HEK293 (cell line): ENCODE data around the gene HELQ.

Experiments used
- CTCF ChIA-PET: fragments of 350-600 bp; formaldehyde crosslinking; extraction: SDS; loops from one replicate; lab custom pipeline; 2021; ENCODE audit warnings: antibody characterized with exemption; lab: Yijun Ruan, JAX
- POLR2A ChIA-PET: fragments of 300-600 bp; formaldehyde crosslinking; extraction: SDS; loops from one replicate; lab custom pipeline; 2020; ENCODE audit warnings: antibody characterized with exemption, inconsistent platforms; lab: Yijun Ruan, JAX
- H3K27ac ChIP-seq: fragments of 200-500 bp; sonication (Bioruptor generic); 2 replicates; pipeline ENCODE4 v1.5.1; 2014; ENCODE audit warnings: low read depth, low read length, control low read depth, inconsistent platforms; ENCODE audit errors: extremely low read depth
- H3K36me3 ChIP-seq, 2 experiments: fragments of 200-500 bp in 1 of 2; sonication (Bioruptor generic) in 1 of 2; 1 replicate in 1 of 2; 2 replicates in 1 of 2; pipeline ENCODE4 v1.5.1; 2014 to 2017; ENCODE audit warnings: inconsistent platforms in 2 of 2, low read length in 2 of 2; ENCODE audit not compliant: control insufficient read depth in 2 of 2, insufficient read depth in 1 of 2
- H3K4me1 ChIP-seq: fragments of 200-500 bp; sonication (Bioruptor generic); 2 replicates; pipeline ENCODE4 v1.5.1; 2014; ENCODE audit warnings: mild to moderate bottlenecking, low read length, inconsistent platforms; ENCODE audit not compliant: control insufficient read depth, insufficient read depth
- H3K4me3 ChIP-seq: 2 replicates; pipeline ENCODE4 v1.5.1; 2011; ENCODE audit warnings: low read depth, mild to moderate bottlenecking, control low read depth, low read length, moderate library complexity
- H3K9me3 ChIP-seq: fragments of 200-500 bp; sonication (Bioruptor generic); 2 replicates; pipeline ENCODE4 v1.5.1; 2014; ENCODE audit warnings: low read depth, low read length, inconsistent platforms; ENCODE audit not compliant: control insufficient read depth, insufficient read depth
- BCL6B ChIP-seq: fragments of 450-650 bp; formaldehyde crosslinking; IDR thresholded peaks from 2 replicates; pipeline ENCODE4 v1.5.1; 2017; ENCODE audit warnings: missing biosample characterization, missing genetic modification characterization
- FEZF1 ChIP-seq: fragments of 450-650 bp; formaldehyde crosslinking; IDR thresholded peaks from 2 replicates; pipeline ENCODE4 v1.5.1; 2016; ENCODE audit warnings: missing biosample characterization, missing genetic modification characterization
- HOXD13 ChIP-seq: sonication (generic); formaldehyde crosslinking; IDR thresholded peaks from 2 replicates; pipeline ENCODE4 v1.8.0; 2022; ENCODE audit warnings: missing genetic modification reagents, borderline replicate concordance
- MYNN ChIP-seq: fragments of 450-650 bp; formaldehyde crosslinking; IDR thresholded peaks from 2 replicates; pipeline ENCODE4 v1.5.1; 2016; ENCODE audit warnings: missing biosample characterization, missing genetic modification characterization, borderline replicate concordance
- OSR2 ChIP-seq: fragments of 450-650 bp; formaldehyde crosslinking; IDR thresholded peaks from 2 replicates; pipeline ENCODE4 v1.5.1; 2016; ENCODE audit warnings: missing biosample characterization, missing genetic modification characterization
- SALL2 ChIP-seq: fragments of 450-650 bp; formaldehyde crosslinking; IDR thresholded peaks from 2 replicates; pipeline ENCODE4 v1.5.0; 2017; ENCODE audit warnings: missing biosample characterization, mild to moderate bottlenecking, missing genetic modification characterization, borderline replicate concordance
- SP2 ChIP-seq: fragments of 450-650 bp; formaldehyde crosslinking; IDR thresholded peaks from 2 replicates; pipeline ENCODE4 v1.5.1; 2016; ENCODE audit warnings: missing biosample characterization, missing genetic modification characterization
- SP3 ChIP-seq: fragments of 450-650 bp; formaldehyde crosslinking; IDR thresholded peaks from 2 replicates; pipeline ENCODE4 v1.5.1; 2016; ENCODE audit warnings: missing biosample characterization, missing genetic modification characterization
- ZNF184 ChIP-seq: fragments of 450-650 bp; IDR thresholded peaks from 2 replicates; pipeline ENCODE4 v1.5.1; 2018; ENCODE audit warnings: missing biosample characterization, mild to moderate bottlenecking, missing genetic modification characterization
- ZNF23 ChIP-seq: fragments of 450-650 bp; formaldehyde crosslinking; IDR thresholded peaks from 2 replicates; pipeline ENCODE4 v1.5.1; 2016; ENCODE audit warnings: missing biosample characterization, missing genetic modification characterization, borderline replicate concordance
- ZNF280C ChIP-seq: fragments of 450-650 bp; formaldehyde crosslinking; IDR thresholded peaks from 2 replicates; pipeline ENCODE4 v1.5.1; 2016; ENCODE audit warnings: missing biosample characterization, missing genetic modification characterization
- ZNF335 ChIP-seq: fragments of 450-650 bp; formaldehyde crosslinking; conservative IDR thresholded peaks from 2 replicates; pipeline ENCODE4 v1.5.1; 2016; ENCODE audit warnings: missing biosample characterization, missing genetic modification characterization
- ZNF341 ChIP-seq: fragments of 450-650 bp; formaldehyde crosslinking; IDR thresholded peaks from 2 replicates; pipeline ENCODE4; 2016; ENCODE audit warnings: low read depth, missing biosample characterization, missing genetic modification characterization
- ZNF404 ChIP-seq: fragments of 450-650 bp; formaldehyde crosslinking; IDR thresholded peaks from 2 replicates; pipeline ENCODE4 v1.5.1; 2017; ENCODE audit warnings: missing biosample characterization, missing genetic modification characterization
- ZNF488 ChIP-seq: fragments of 450-650 bp; formaldehyde crosslinking; IDR thresholded peaks from 2 replicates; pipeline ENCODE4 v1.5.1; 2016; ENCODE audit warnings: missing biosample characterization, missing genetic modification characterization
- ZNF626 ChIP-seq: fragments of 450-650 bp; sonication (Bioruptor Pico); formaldehyde crosslinking; IDR thresholded peaks from 2 replicates; pipeline ENCODE4 v1.5.1; 2018; ENCODE audit warnings: missing biosample characterization, missing genetic modification characterization, inconsistent platforms
- ZNF664 ChIP-seq: fragments of 450-650 bp; formaldehyde crosslinking; IDR thresholded peaks from 2 replicates; pipeline ENCODE4 v1.5.1; 2016; ENCODE audit warnings: missing biosample characterization, missing genetic modification characterization
- ZNF843 ChIP-seq: fragments of 450-650 bp; formaldehyde crosslinking; IDR thresholded peaks from 2 replicates; pipeline ENCODE4 v1.5.1; 2016; ENCODE audit warnings: missing biosample characterization, missing genetic modification characterization
- ZSCAN18 ChIP-seq: fragments of 450-650 bp; formaldehyde crosslinking; IDR thresholded peaks from 2 replicates; pipeline ENCODE4 v1.5.1; 2016; ENCODE audit warnings: missing biosample characterization, missing genetic modification characterization
- ZSCAN4 ChIP-seq: fragments of 450-650 bp; formaldehyde crosslinking; IDR thresholded peaks from 2 replicates; pipeline ENCODE4 v1.5.1; 2017; ENCODE audit warnings: missing biosample characterization, missing genetic modification characterization

HELQ gene

GRCh38 chr4:83449009-83449408 is 6.6 kb downstream of the HELQ start:
- Histone ChIP-seq H3K27ac (no peak overlapping the region), H3K4me3 (no peak overlapping the region), H3K36me3 (peaks cover 3 to 36% of the 10 kb centered on the region in 2 experiments; a peak in 2 of 3 replicates), H3K4me1 (no peaks in the 10 kb centered on the region), H3K9me3 (no peaks in the 10 kb centered on the region)
- no peak for TF ChIP-seq ZNF626
- TF ChIP-seq ZNF341 (tag by site-specific recombination) = no peak
- ChIA-PET POLR2A (no interaction called here), CTCF (no interaction called here)

- no peaks in the 10 kb centered on the region for H3K4me1 ChIP-seq
- TF ChIP-seq BCL6B (tag by site-specific recombination) = no peak
- no peak for TF ChIP-seq ZNF280C (tag by site-specific recombination)
- no peak for TF ChIP-seq ZSCAN4 (tag by site-specific recombination)
- no peak for TF ChIP-seq OSR2 (tag by site-specific recombination)
- TF ChIP-seq ZNF23 = no peak
- no peak for TF ChIP-seq ZSCAN18
- no peak for TF ChIP-seq ZNF335 (tag by site-specific recombination)
- TF ChIP-seq HOXD13 (CRISPR knock-in tag) = no peak
- no peak for TF ChIP-seq FEZF1 (tag by site-specific recombination)
- no peak for TF ChIP-seq SP2 (tag by site-specific recombination)
- no peak for TF ChIP-seq ZNF184
- TF ChIP-seq MYNN = no peak
- TF ChIP-seq ZNF664 (tag by site-specific recombination) = no peak
- TF ChIP-seq SALL2 = no peak
- TF ChIP-seq ZNF843 (tag by site-specific recombination) = no peak
- no peak for TF ChIP-seq ZNF488 (tag by site-specific recombination)
- no peak for TF ChIP-seq SP3
- no peak for TF ChIP-seq ZNF404
- TF ChIP-seq, all 188 proteins: peak for 0
- ChIA-PET CTCF (no interaction called here), POLR2A (no interaction called here)
- Histone ChIP-seq H3K27ac (no peak overlapping the region), H3K36me3 (peaks cover 18 to 45% of the 10 kb centered on the region in 2 experiments; a peak in 2 of 3 replicates), H3K4me3 (no peak overlapping the region), H3K9me3 (no peaks in the 10 kb centered on the region)
Measured at GRCh38 chr4:83440899-83441298, 14.7 kb downstream of the HELQ start.
